GM12872 (cell line): Measurements from ENCODE around the gene HMGCS2.

Experiments used
- TF ChIP-seq, protein P1 (sequence below): IDR thresholded peaks from 3 replicates; pipeline ENCODE4 v1.5.1; 2011; ENCODE audit warnings: low read depth, mild to moderate bottlenecking, low read length, moderate library complexity; ENCODE audit not compliant: insufficient read depth

The HMGCS2 gene

DNA sequence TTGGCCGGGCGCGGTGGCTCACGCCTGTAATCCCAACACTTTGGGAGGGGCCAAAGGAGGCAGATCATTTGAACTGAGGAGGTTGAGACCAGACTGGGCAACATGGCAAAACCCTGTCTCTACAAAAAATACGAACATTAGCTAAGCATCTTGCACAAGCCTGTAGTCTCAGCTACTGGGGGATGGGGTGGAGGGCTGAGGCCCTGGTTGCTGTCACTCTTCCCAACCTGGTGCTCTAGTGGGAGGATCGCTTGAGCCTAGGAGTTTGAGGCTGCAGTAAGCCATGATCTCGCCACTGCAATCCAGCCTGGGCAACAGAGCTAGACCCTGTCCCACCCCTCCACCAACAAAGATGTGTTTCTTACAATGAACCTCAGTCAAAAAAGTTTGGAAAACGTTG lies 54.1 kb downstream of the HMGCS2 start:
- TF ChIP-seq, protein P1, sequence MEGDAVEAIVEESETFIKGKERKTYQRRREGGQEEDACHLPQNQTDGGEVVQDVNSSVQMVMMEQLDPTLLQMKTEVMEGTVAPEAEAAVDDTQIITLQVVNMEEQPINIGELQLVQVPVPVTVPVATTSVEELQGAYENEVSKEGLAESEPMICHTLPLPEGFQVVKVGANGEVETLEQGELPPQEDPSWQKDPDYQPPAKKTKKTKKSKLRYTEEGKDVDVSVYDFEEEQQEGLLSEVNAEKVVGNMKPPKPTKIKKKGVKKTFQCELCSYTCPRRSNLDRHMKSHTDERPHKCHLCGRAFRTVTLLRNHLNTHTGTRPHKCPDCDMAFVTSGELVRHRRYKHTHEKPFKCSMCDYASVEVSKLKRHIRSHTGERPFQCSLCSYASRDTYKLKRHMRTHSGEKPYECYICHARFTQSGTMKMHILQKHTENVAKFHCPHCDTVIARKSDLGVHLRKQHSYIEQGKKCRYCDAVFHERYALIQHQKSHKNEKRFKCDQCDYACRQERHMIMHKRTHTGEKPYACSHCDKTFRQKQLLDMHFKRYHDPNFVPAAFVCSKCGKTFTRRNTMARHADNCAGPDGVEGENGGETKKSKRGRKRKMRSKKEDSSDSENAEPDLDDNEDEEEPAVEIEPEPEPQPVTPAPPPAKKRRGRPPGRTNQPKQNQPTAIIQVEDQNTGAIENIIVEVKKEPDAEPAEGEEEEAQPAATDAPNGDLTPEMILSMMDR, result no peak

DNA sequence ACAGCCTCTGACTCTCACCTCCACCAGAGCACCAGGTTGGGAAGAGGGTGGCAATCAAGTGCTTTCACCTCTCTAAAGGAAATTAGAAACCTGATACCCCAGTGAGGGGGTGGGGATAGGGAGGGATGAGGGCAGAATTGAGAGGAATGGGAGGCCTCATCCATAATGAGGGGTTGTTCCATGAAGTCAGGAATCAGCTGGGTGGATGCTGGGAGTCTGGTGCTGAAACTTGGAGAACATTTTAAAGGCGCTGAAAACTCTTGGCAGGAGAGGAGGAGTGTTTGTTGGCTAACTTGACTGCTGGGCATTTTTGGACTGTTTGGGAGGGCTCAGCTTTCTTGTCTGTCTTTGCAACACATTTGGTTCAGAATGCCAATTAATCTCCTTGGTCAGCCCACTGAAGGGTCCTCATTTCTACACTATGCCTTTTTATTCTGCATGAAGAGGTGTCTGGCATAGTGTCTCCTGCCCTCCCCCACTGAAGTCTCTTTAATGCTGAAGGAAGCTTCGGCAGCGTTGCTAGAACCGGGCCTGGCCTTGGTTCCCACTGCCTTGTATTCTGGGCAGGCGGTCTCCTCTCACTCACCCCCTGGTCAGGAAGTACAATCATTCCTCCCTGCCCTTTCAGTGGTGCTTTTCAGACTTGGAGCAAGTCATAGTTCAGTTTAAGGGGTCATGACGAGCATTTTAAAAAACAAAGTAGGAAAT lies 54.8 kb downstream of the HMGCS2 start:
- TF ChIP-seq, protein P1, result no peak

DNA sequence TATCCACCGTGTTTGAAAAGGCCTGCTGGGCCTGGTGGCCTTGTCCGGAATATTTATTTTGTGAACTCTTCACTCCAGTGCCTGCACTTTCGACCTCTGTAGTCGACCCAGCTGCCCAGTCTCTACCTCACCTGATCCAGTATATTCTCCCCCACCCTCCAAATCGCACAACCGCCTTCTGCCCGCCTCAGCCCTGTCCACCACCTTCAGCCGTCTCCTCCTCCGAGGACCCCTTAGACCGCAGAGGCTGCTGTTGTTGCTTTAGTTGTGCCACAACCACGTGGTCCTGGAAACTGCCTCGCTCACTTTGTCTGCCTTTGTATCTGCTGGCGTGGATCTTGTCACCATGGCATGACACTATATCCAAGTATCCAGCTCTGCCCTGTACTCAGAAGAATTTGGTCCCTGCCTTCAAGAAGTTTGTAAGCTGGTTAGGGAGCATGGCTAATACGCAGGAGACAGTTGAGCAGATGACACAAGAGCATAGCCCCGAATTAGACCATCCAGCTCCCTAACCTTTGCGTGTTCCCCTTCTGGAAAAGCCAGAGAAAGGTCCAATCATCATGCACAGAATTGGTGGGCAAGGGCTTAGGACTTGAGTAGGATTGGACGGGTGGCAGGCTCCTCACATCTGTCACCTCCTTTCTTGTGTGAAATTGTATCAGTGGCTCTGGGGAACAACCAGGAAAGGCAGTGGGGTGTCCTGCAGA lies 55.5 kb downstream of the HMGCS2 start:
- TF ChIP-seq, protein P1, result no peak

GRCh38 chr1:119712342-119713038 lies 56.2 kb downstream of the HMGCS2 start:
- TF ChIP-seq, protein P1, result no peak

- TF ChIP-seq, protein P1, result no peak
Observed at GRCh38 chr1:119711804-119712341, 56.8 kb downstream of the HMGCS2 start, which contains the start of gene PHGDH. TSS of gene PHGDH (plus strand) at chr1:119711934. CDS start at chr1:119712023, 89 bp downstream.

GRCh38 chr1:119703666-119704450 lies 64.8 kb downstream of the HMGCS2 start:
- TF ChIP-seq, protein P1, result no peak

- TF ChIP-seq, protein P1, result no peak
Observed at GRCh38 chr1:119702384-119702783, 66.3 kb downstream of the HMGCS2 start.
